Measurements from ENCODE around the gene TRIM63.
"Not testable (repeated sequence)": the region's sequence is repeated elsewhere in the genome, so short reads cannot be mapped to it uniquely, and the experiment has no call there.

TRIM63 gene

GRCh38 chr1:26067432-26067911 lies at the start of gene TRIM63:
Gene TRIM63 (minus strand): TSS chr1:26067630. CDS start chr1:26067494, 136 bp downstream.
- DNase-seq (ENCODE audit: low read depth, low spot score) = no peak

- DNase-seq (ENCODE audit: low read depth, low spot score) = no peak
These were observed 46.9 kb upstream of the TRIM63 start for GRCh38 chr1:26114165-26114927.

- no peak for DNase-seq (ENCODE audit: low read depth, low spot score)
These were observed 45.0 kb upstream of the TRIM63 start for GRCh38 chr1:26112407-26112775.

GRCh38 chr1:26111530-26112406 lies 44.3 kb upstream of the TRIM63 start, which contains the start of gene PDIK1L:
Gene PDIK1L (plus strand): TSS chr1:26111824. CDS start chr1:26114309, 2,485 bp downstream.
- peak; percentile 85 for DNase-seq (ENCODE audit: low read depth, low spot score)

GRCh38 chr1:26110731-26111529 lies 43.5 kb upstream of the TRIM63 start:
- peak; percentile 30 for DNase-seq (ENCODE audit: low read depth, low spot score)

- no peak for DNase-seq (ENCODE audit: low read depth, low spot score)
These were observed 42.1 kb upstream of the TRIM63 start for GRCh38 chr1:26109229-26110164.

GRCh38 chr1:26105226-26105548 lies 37.8 kb upstream of the TRIM63 start:
- not testable (repeated sequence) for DNase-seq (ENCODE audit: low read depth, low spot score)

- no peak for DNase-seq (ENCODE audit: low read depth, low spot score)
These were observed 35.1 kb upstream of the TRIM63 start for GRCh38 chr1:26102526-26102925.

- DNase-seq (ENCODE audit: low read depth, low spot score) = no peak
These were observed 34.7 kb upstream of the TRIM63 start for GRCh38 chr1:26102119-26102518.

- DNase-seq (ENCODE audit: low read depth, low spot score) = not testable (repeated sequence)
These were observed 32.8 kb upstream of the TRIM63 start for GRCh38 chr1:26100204-26100603.

- no peak for DNase-seq (ENCODE audit: low read depth, low spot score)
These were observed 32.4 kb upstream of the TRIM63 start for GRCh38 chr1:26099780-26100179.

GRCh38 chr1:26098602-26099001 lies 31.2 kb upstream of the TRIM63 start:
- no peak for DNase-seq (ENCODE audit: low read depth, low spot score)

- no peak for DNase-seq (ENCODE audit: low read depth, low spot score)
These were observed 30.3 kb upstream of the TRIM63 start for GRCh38 chr1:26097696-26098095.

GRCh38 chr1:26096471-26096870 lies 29.0 kb upstream of the TRIM63 start:
- DNase-seq (ENCODE audit: low read depth, low spot score) = no peak

- DNase-seq (ENCODE audit: low read depth, low spot score) = no peak
These were observed 27.4 kb upstream of the TRIM63 start for GRCh38 chr1:26094677-26095383.

GRCh38 chr1:26094076-26094669 lies 26.7 kb upstream of the TRIM63 start:
- no peak for DNase-seq (ENCODE audit: low read depth, low spot score)

GRCh38 chr1:26093569-26093968 lies 26.1 kb upstream of the TRIM63 start:
- DNase-seq (ENCODE audit: low read depth, low spot score) = not testable (repeated sequence)

GRCh38 chr1:26092422-26092821 lies 25.0 kb upstream of the TRIM63 start:
- no peak for DNase-seq (ENCODE audit: low read depth, low spot score)

GRCh38 chr1:26090893-26091292 lies 23.5 kb upstream of the TRIM63 start:
- DNase-seq (ENCODE audit: low read depth, low spot score) = no peak

GRCh38 chr1:26089125-26089524 lies 21.7 kb upstream of the TRIM63 start:
- no peak for DNase-seq (ENCODE audit: low read depth, low spot score)
